NCI-H2171 (cell line): ENCODE measurements around the gene NOXA1.
"Not testable (repeated sequence)": the region's sequence is repeated elsewhere in the genome, so short reads cannot be mapped to it uniquely, and the experiment has no call there.

ENCODE experiments used
- DNase-seq: peaks from one replicate; lab custom pipeline; 2025; lab: John Stamatoyannopoulos, UW

NOXA1 gene, protein sequence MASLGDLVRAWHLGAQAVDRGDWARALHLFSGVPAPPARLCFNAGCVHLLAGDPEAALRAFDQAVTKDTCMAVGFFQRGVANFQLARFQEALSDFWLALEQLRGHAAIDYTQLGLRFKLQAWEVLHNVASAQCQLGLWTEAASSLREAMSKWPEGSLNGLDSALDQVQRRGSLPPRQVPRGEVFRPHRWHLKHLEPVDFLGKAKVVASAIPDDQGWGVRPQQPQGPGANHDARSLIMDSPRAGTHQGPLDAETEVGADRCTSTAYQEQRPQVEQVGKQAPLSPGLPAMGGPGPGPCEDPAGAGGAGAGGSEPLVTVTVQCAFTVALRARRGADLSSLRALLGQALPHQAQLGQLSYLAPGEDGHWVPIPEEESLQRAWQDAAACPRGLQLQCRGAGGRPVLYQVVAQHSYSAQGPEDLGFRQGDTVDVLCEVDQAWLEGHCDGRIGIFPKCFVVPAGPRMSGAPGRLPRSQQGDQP

DNA sequence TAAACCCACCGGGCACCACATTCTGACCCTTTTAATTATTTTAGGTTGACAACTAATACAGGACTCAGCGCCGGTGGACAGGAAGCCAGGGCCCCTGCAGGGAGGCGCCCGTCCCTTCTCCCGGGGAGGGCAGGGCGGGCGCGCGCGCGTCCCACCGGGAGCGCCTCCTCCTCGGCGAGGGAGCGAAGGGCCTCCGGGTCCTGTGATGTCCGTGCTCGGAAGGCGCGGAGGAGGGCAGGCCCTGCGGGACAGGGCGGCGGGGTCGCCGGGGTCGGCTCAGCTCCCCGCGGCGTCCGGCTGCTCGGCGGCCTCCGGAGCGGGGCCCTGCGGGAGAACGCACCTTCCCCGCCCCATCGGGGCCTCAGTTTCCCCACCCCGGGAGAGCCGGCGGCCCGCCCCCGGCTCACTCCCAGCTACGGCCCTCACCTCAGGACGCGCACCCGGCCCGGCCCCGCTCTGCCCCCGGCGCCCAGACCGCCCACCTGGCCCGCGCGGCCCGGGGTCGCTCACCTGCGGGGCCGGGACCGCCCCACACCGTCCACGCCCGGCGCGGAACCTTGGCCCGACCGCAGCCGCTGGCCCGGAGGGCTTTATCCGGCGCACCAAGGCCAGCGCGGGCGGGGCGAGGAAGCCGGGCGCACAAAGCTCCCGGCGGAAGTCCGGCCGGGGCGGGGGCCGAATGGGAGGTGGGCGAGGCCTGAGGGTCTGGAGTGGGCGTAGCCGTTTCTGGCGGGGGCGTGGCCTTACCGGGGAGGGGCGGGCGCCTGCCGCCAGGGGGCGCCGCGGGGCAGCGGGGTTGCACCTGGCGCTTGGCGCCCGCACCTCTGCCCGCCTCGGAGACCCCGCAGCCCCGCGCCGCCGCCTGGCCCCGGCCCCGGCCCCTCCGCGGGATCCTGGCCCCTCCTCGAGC lies at the start of gene NOXA1, which contains the start of gene EXD3:
NOXA1 (plus strand) TSS at position 790 of the 910 bp plus-strand sequence. CDS start 137 bp downstream, outside the sequence.
EXD3 (minus strand) TSS at position 559 of the 910 bp plus-strand sequence. CDS start 27,805 bp downstream, outside the sequence.
- peak; percentile 97 for DNase-seq

DNA sequence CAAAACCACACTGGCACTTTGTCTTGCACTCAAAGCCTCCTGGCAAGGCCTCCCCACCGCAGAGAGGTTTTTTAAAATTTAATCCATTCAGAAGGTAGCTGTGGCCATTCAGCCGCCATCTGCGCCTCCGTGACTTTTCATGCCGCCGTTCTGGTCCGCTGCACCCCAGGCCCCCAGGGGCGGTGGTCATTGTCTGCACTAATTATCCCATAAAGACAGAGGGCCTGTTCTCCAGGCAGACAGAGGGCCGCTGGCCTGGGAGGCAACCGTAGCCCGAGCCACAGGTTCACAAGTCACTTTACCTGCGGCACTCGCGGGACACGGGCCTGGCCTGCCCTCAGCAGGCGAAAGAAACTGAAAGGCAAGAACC lies 49.6 kb upstream of the NOXA1 start:
- DNase-seq, result no peak

- DNase-seq, result no peak
Observed at GRCh38 chr9:137374131-137374845, 48.9 kb upstream of the NOXA1 start.

- no peak for DNase-seq
Observed at GRCh38 chr9:137375321-137376058, 47.7 kb upstream of the NOXA1 start.

DNA sequence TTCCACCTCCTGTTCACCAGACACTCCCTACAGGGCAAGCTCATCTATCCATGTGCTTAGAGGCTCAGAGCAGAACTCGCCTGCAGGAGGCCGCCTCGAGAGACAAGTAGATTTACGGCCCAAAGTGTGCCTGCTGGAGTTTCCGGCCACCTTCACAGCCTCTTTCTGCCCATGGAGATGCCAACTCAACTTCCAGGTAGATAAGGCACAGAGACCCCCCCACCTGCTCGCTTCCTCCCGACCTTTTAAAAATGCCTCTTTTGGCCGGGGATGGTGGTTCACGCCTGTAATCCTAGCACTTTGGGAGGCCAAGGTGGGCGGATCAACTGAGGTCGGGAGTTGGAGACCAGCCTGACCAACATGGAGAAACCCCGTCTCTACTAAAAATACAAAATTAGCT lies 46.8 kb upstream of the NOXA1 start:
- DNase-seq, result no peak

GRCh38 chr9:137378688-137379410 lies 44.3 kb upstream of the NOXA1 start:
- not testable (repeated sequence) for DNase-seq

DNA sequence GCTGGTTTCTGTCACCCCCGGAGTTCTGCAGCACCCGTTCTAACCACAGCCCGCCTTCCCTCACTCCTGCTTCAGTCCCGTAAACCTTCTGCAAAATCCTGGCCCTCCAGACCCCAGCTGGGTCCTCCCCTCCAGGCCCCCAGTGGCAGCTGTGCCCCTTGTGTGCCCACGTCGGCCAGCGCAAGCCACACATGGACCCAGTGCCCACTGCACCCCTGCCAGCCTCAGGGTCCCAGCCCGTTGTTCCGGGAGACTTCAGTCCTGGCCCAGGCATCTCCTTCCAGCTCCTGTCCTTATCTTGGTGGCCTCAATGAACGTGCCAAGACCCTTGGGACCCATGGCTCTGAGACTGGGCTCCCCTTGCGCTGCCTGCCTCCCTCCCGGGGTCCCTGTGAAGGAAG lies 43.4 kb upstream of the NOXA1 start:
- no peak for DNase-seq

DNA sequence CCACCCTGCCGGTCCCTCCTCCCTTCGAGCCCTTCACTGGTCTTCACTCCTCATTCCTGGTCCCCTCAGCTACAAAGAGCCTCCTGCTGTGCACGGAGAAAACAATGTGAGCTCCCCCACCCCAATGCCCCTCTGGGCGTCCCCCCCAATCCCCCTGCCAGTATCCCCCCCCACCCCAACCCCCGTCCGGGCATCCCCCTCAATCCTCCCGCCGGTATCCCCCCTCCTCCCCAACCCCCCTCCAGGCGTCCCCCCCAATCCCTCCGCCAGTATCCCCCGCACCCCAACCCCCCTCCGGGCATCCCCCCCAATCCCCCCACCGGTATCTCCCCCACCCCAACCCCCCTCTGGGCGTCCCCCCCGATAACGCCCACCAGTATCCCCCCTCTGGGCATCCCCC lies 43.0 kb upstream of the NOXA1 start:
- DNase-seq, result no peak

GRCh38 chr9:137380606-137381005 lies 42.6 kb upstream of the NOXA1 start:
- DNase-seq, result no peak

GRCh38 chr9:137381501-137382443 lies 41.4 kb upstream of the NOXA1 start:
- no peak for DNase-seq

DNA sequence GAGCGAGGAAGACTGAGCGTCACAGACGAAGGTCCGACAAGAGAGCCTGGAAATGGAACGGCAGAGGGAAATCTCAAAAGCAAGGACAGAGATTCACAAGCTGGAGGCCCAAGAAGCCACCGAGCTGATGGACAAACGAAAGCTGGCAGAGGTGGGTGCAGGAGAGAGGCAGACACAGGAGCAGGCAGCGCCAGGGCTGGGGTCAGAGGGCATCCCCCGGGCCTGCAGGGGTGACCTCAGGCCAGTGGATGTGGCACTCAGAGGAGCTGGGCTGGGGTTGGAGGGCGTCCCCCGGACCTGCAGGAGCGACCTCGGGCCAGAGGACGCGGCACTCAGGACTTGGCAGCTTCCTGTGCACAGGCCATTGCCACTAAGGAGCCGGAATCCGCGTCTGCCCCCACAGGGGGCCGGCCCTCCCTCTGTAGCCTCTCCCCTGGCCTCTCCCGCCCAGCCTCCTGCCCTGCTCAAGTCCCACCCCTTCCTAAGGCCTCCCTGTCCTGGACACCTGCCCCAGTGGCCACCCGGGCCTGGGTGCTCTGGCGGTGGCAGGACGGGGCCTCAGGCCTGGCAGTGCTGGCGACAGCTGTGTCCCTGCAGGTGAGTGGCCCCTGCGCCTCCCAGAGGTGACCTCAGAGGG lies 40.6 kb upstream of the NOXA1 start:
- DNase-seq, result no peak

GRCh38 chr9:137383081-137383783 lies 40.0 kb upstream of the NOXA1 start:
- DNase-seq, result no peak

GRCh38 chr9:137383784-137384756 lies 39.1 kb upstream of the NOXA1 start:
- DNase-seq, result no peak

- DNase-seq, result no peak
Observed at GRCh38 chr9:137385061-137385655, 38.0 kb upstream of the NOXA1 start.

DNA sequence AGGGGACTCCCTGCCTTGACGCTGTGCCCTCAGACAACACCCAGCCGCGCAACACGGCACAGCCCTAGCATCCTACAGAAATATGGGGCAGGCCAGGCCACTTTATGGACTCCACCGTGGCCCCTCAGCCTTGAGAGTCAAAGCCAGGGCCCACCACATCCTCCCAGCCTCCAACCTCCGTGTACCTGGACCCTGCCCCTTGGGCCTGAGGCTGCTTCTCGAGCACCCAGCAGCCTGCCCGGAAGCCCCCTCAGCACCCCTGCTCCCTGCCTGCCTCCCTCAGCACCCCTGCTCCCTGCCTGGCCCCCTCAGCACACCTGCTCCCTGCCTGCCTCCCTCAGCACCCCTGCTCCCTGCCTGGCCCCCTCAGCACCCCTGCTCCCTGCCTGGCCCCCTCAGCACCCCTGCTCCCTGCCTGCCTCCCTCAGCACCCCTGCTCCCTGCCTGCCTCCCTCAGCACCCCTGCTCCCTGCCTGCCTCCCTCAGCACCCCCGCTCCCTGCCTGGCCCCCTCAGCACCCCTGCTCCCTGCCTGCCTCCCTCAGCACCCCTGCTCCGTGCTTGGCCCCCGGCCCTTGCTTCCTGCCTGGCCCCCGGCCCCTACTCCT lies 36.6 kb upstream of the NOXA1 start:
- not testable (repeated sequence) for DNase-seq
